Sigmoid colon (tissue), 7 donors: ENCODE measurements around the gene ZNF845. TPM values are rescaled to one million over a fixed set of nuclear protein-coding genes. Genes with fewer than 3 reads are reported as not detected.

Source experiments
- DNase-seq: peaks from one replicate; pipeline ENCODE4 v3.0.0-alpha.2; 2019
- H3K27ac ChIP-seq, 4 donors: fragments of 200-600 bp; sonication (generic); one replicate each; pipeline ENCODE4 v1.5.1; 2016 to 2019; ENCODE audit warnings: mild to moderate bottlenecking in 1 of 4
- H3K27me3 ChIP-seq, 3 donors: fragments of 200-600 bp; sonication (generic); one replicate each; pipeline ENCODE4 v1.5.1; 2019; ENCODE audit warnings: mild to moderate bottlenecking in 1 of 3
- H3K36me3 ChIP-seq, 4 donors: fragments of 200-600 bp; sonication (generic); one replicate each; pipeline ENCODE4 v1.5.1; 2016 to 2019
- H3K4me1 ChIP-seq, 4 donors: fragments of 200-600 bp; sonication (generic); one replicate each; pipeline ENCODE4 v1.5.1; 2017 to 2019
- H3K4me3 ChIP-seq, 4 donors: fragments of 200-600 bp; sonication (generic); one replicate each; pipeline ENCODE4 v1.5.1; 2017 to 2019; ENCODE audit warnings: mild to moderate bottlenecking in 2 of 4, moderate library complexity in 1 of 4
- H3K9me3 ChIP-seq, 4 donors: fragments of 200-600 bp in 3 of 4; sonication (generic) in 3 of 4; one replicate each; pipeline versions ENCODE4 v1.5.1 to v1.6.1; 2013 to 2019
- EP300 ChIP-seq, 4 donors: sonication (generic); formaldehyde crosslinking; IDR thresholded peaks; one replicate each; pipeline ENCODE4 v1.6.1; 2017; ENCODE audit warnings: antibody characterized with exemption in 4 of 4
- POLR2A ChIP-seq, 2 donors: fragments of 450-650 bp; IDR thresholded peaks; one replicate each; pipeline ENCODE4 v1.6.1; 2016; ENCODE audit warnings: antibody characterized with exemption in 2 of 2, mild to moderate bottlenecking in 2 of 2, moderate library complexity in 2 of 2
- POLR2AphosphoS5 ChIP-seq, 4 donors: sonication (generic); formaldehyde crosslinking; IDR thresholded peaks; one replicate each; pipeline ENCODE4 v1.6.1; 2017; ENCODE audit warnings: antibody characterized with exemption in 4 of 4
- WGBS, 2 donors: extraction: QIAGEN DNeasy Blood & Tissue Kit; methylation state at CpG; one replicate each; pipeline ENCODE4 v1.1.7; 2013; 5-methylcytosine and 5-hydroxymethylcytosine counted together
- intact Hi-C: fragments of 100-400 bp; cut with DNase I; formaldehyde crosslinking; loops from one replicate; pipeline ENCODE4 v1.15.1; 2023
- polyA plus RNA-seq, 3 donors: library from polyadenylated mRNA; stranded (reverse); fragments of 200-250 nt; gene quantifications; one replicate each; pipeline ENCODE4 v1.2.3, GENCODE V29; 2013
- total RNA-seq, 4 donors: library from RNA; depleted of rRNA; stranded (reverse); fragments of >200 nt; gene quantifications; one replicate each; pipeline ENCODE4 v1.1.0, GENCODE V29; 2016
- TF ChIP-seq, protein P1 (sequence below), 4 experiments: fragments of 450-650 bp in 3 of 4; fragments of 200-600 bp in 1 of 4; IDR thresholded peaks; one replicate each; pipeline ENCODE4 v1.5.1; 2016 to 2019; ENCODE audit warnings: antibody characterized with exemption in 4 of 4, mild to moderate bottlenecking in 3 of 4, moderate library complexity in 2 of 4
- donor health status: healthy with polysubstance abuse.
- donor health status: Bipolar disorder and iron deficiency.
- donor health status: healthy.

The ZNF845 gene
- total and polyA plus RNA-seq, 7 donors = 2.4 to 8.9 (median 4.6) TPM

DNA sequence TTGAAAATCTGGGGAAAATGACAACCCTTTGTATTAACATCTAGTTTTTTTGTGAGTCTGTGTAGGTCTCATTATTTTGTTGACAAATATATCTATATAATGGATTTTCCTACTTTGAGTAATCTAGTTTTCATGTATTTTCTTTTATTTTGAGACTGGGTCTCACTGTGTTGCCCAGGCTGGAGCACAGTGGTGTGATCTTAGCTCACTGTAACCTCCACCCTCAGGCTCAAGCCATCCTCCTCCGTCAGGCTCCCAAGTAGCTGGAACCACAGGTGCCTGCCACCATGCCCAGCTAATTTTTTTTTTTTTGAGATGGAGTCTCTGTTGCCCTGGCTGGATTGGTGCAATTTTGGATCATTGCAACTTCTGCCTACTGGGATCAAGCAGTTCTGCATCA lies 41.2 kb downstream of the ZNF845 start:
- Histone ChIP-seq H3K4me1 (no peaks in the 10 kb centered on the region), H3K27ac (no peak overlapping the region), H3K27me3 (no peaks in the 10 kb centered on the region), H3K4me3 (no peak overlapping the region), H3K9me3 (peaks cover 0 to 13% (median 0%) of the 10 kb centered on the region in 4 donors), H3K36me3 (peaks cover 0 to 65% (median 20%) of the 10 kb centered on the region in 4 donors)
- TF ChIP-seq POLR2AphosphoS5 (IDR thresholded peaks at IDR 0.05) (no peak), POLR2A (IDR thresholded peaks at IDR 0.05) (no peak), EP300 (IDR thresholded peaks at IDR 0.05) (no peak)
- TF ChIP-seq, protein P1, sequence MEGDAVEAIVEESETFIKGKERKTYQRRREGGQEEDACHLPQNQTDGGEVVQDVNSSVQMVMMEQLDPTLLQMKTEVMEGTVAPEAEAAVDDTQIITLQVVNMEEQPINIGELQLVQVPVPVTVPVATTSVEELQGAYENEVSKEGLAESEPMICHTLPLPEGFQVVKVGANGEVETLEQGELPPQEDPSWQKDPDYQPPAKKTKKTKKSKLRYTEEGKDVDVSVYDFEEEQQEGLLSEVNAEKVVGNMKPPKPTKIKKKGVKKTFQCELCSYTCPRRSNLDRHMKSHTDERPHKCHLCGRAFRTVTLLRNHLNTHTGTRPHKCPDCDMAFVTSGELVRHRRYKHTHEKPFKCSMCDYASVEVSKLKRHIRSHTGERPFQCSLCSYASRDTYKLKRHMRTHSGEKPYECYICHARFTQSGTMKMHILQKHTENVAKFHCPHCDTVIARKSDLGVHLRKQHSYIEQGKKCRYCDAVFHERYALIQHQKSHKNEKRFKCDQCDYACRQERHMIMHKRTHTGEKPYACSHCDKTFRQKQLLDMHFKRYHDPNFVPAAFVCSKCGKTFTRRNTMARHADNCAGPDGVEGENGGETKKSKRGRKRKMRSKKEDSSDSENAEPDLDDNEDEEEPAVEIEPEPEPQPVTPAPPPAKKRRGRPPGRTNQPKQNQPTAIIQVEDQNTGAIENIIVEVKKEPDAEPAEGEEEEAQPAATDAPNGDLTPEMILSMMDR (IDR thresholded peaks at IDR 0.05) = no peak
- intact Hi-C loops = no loop called here
- 95 to 98% methylated on average over 1 of the region's 1 CpG for WGBS, 2 donors
- DNase-seq = no peak

DNA sequence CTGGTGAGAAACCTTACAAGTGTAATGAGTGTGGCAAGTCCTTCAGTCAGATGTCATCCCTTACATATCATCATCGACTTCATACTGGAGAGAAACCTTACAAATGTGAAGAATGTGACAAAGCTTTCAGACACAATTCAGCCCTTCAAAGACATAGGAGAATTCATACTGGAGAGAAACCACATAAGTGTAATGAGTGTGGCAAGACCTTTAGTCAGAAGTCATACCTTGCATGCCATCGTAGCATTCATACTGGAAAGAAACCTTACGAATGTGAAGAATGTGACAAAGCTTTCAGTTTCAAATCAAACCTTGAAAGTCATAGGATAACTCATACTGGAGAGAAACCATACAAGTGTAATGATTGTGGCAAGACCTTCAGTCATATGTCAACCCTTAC lies 47.8 kb downstream of the ZNF845 start:
- DNase-seq = no peak
- no peak for TF ChIP-seq POLR2AphosphoS5 (IDR thresholded peaks at IDR 0.05)
- Histone ChIP-seq H3K4me1 (no peaks in the 10 kb centered on the region), H3K27ac (no peak overlapping the region), H3K27me3 (no peaks in the 10 kb centered on the region), H3K4me3 (no peak overlapping the region), H3K36me3 (peaks cover 3 to 63% (median 19%) of the 10 kb centered on the region in 4 donors), H3K9me3 (peaks cover 0 to 57% (median 3%) of the 10 kb centered on the region in 4 donors)
- 96 to 98% methylated on average over 3 of the region's 3 CpGs for WGBS, 2 donors
- intact Hi-C loops = no loop called here

DNA sequence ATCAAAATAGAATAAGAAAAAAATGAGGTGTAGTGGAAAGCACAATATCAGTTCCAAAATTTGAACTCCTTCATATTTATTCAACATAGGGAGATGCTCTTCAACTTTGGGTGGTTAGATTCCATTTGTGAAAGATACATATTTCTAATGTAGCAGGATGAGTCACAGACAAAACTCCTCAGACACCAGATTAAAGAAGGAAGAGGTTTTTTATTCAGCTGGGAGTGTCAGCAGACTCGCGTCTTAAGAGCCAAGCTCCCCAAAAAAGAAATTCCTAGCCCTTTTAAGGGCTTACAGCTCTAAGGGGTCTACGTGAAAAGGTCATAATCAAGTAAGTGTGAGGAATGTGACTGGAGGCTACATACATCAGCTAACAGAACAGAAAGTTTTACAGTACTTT lies 54.6 kb downstream of the ZNF845 start:
- 82 to 94% methylated on average over 3 of the region's 3 CpGs for WGBS, 2 donors
- H3K36me3 ChIP-seq = peaks cover 0 to 13% (median 0%) of the 10 kb centered on the region in 4 donors
- intact Hi-C loops = no loop called here
- H3K9me3 ChIP-seq = peaks cover 0 to 29% (median 2%) of the 10 kb centered on the region in 4 donors
- H3K27me3 ChIP-seq = peaks cover 0 to 9% (median 5%) of the 10 kb centered on the region in 3 donors
- no peak for DNase-seq
- no peak overlapping the region for H3K4me3 ChIP-seq
- TF ChIP-seq, protein P1 (IDR thresholded peaks at IDR 0.05) = no peak
- no peak for TF ChIP-seq POLR2A (IDR thresholded peaks at IDR 0.05)
- TF ChIP-seq POLR2AphosphoS5 (IDR thresholded peaks at IDR 0.05) = no peak
- TF ChIP-seq EP300 (IDR thresholded peaks at IDR 0.05) = no peak
- no peak overlapping the region for H3K27ac ChIP-seq
- H3K4me1 ChIP-seq = no peaks in the 10 kb centered on the region

DNA sequence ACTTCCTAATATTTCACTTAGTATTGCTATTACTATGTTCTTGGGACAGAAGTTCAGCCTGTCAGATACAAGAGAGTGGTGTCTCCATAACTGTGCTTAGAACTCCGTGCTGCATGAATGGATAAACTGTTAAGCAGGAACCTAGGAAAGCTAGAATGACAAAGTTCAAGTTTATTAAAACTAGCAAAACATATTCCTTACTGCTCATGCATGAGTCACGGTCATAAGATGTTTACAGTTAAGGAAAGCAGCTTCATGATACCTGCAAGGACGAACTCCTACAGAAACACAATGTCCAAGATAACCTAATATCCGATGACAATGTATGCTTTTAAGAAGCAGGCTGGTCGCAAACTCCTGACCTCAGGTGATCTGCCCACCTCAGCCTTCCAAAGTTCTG lies 55.4 kb downstream of the ZNF845 start:
- H3K27ac ChIP-seq = no peak overlapping the region
- no peak overlapping the region for H3K4me3 ChIP-seq
- 72 to 79% methylated on average over 5 of the region's 5 CpGs for WGBS, 2 donors
- intact Hi-C loops = no loop called here
- TF ChIP-seq POLR2A (IDR thresholded peaks at IDR 0.05) = no peak
- no peak for TF ChIP-seq EP300 (IDR thresholded peaks at IDR 0.05)
- TF ChIP-seq, protein P1 (IDR thresholded peaks at IDR 0.05) = no peak
- TF ChIP-seq POLR2AphosphoS5 (IDR thresholded peaks at IDR 0.05) = no peak
- DNase-seq = no peak
- H3K36me3 ChIP-seq = peaks cover 0 to 13% (median 0%) of the 10 kb centered on the region in 4 donors
- peaks cover 0 to under 1% (median under 1%) of the 10 kb centered on the region in 4 donors for H3K4me1 ChIP-seq
- H3K27me3 ChIP-seq = peaks cover 0 to 9% (median 5%) of the 10 kb centered on the region in 3 donors
- peaks cover 0 to 22% (median 0%) of the 10 kb centered on the region in 4 donors for H3K9me3 ChIP-seq

DNA sequence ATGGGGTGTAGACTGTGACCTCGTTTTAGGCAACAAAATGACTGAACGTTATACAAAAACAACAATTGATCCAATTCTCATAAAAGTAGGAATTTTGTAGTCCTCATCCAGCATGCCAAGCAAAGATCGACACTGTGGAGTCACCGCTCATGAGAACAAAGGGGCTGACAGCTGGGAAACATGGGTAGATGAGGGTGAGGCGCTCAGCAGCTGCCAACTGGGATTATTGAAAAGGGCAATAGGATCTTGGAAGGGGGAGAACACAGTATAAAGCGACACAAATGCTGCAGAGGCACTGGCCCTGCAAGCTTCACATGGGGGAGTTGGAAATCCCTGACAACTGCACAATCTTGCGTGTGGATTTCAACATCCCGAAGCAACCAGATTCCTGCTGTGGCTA lies 56.0 kb downstream of the ZNF845 start:
- H3K9me3 ChIP-seq = peaks cover 0 to 19% (median 0%) of the 10 kb centered on the region in 4 donors
- TF ChIP-seq, protein P1 (IDR thresholded peaks at IDR 0.05) = no peak
- no peak for TF ChIP-seq POLR2A (IDR thresholded peaks at IDR 0.05)
- H3K4me3 ChIP-seq = no peak overlapping the region
- peaks cover 0 to 13% (median 0%) of the 10 kb centered on the region in 4 donors for H3K36me3 ChIP-seq
- no peak overlapping the region for H3K27ac ChIP-seq
- peaks cover 0 to 9% (median 5%) of the 10 kb centered on the region in 3 donors for H3K27me3 ChIP-seq
- DNase-seq = no peak
- peaks cover 0 to 7% (median 7%) of the 10 kb centered on the region in 4 donors for H3K4me1 ChIP-seq
- intact Hi-C loops = no loop called here
- WGBS, 2 donors = 81 to 84% methylated on average over 8 of the region's 8 CpGs
